ENCODE measurements around the gene UQCC5. TPM values are rescaled to one million over a fixed set of nuclear protein-coding genes. Genes with fewer than 3 reads are reported as not detected.

The UQCC5 gene
- total and polyA plus RNA-seq, 10 donors: 2.7 to 41.5 (median 12.0) TPM

GRCh38 chr3:52572221-52572620 lies 35.8 kb downstream of the UQCC5 start:
- DNase-seq: no peak
- Histone ChIP-seq H3K9me3 (peaks cover 0 to 12% (median 0%) of the 10 kb centered on the region in 8 donors), H3K4me1 (no peaks in the 10 kb centered on the region), H3K36me3 (peaks cover 4 to 98% (median 46%) of the 10 kb centered on the region in 6 donors), H3K27ac (no peak overlapping the region), H3K4me3 (no peak overlapping the region), H3K27me3 (replicated peaks in 1 of 7) (no peaks in the 10 kb centered on the region)
- 74 to 97% (median 94%) methylated on average over 6 of the region's 6 CpGs for WGBS, 5 donors
- intact Hi-C loops (cut with DNase I; ENCODE audit: low total_unique reads): no loop called here
- TF ChIP-seq POLR2AphosphoS5 (IDR thresholded peaks at IDR 0.05) (no peak), POLR2A (IDR thresholded peaks at IDR 0.05) (no peak)

- intact Hi-C loops (cut with DNase I; ENCODE audit: low total_unique reads): no loop called here
- Histone ChIP-seq H3K4me3 (no peak overlapping the region), H3K9me3 (peaks cover 0 to 12% (median 0%) of the 10 kb centered on the region in 8 donors), H3K27ac (peak overlapping the region in 1 of 8 donors; percentile 21), H3K27me3 (replicated peaks in 1 of 7) (no peaks in the 10 kb centered on the region), H3K4me1 (no peaks in the 10 kb centered on the region), H3K36me3 (peaks cover 4 to 100% (median 59%) of the 10 kb centered on the region in 6 donors)
- TF ChIP-seq POLR2AphosphoS5 (IDR thresholded peaks at IDR 0.05) (no peak), POLR2A (IDR thresholded peaks at IDR 0.05) (no peak), CTCF (IDR thresholded peaks at IDR 0.05 in 8 of 11, conservative IDR thresholded peaks at IDR 0.05 in 3 of 11) (no peak)
- DNase-seq: no peak
- whole genome bisulfite sequencing, 5 donors: 88 to 93% (median 91%) methylated on average over 6 of the region's 6 CpGs
Measured at GRCh38 chr3:52574056-52574965, 37.9 kb downstream of the UQCC5 start.

Small RNA genes lying within 50 kb of the gene (small RNA-seq; reads per million reads assigned to genes)
- gene RNU6-856P: 0 reads per million in 4 donors
- gene RNU6ATAC16P: 0 reads per million in 4 donors

Other genes with a start within 250 kb of the UQCC5 start
- gene GLYCTK, start 248.8 kb upstream of the UQCC5 start, total RNA-seq: 10 to 100 TPM; 13.4 to 31.9 (median 26.8) TPM
- 10 to 100 TPM; 14.9 to 22.5 (median 22.2) TPM for gene GLYCTK, start 248.8 kb upstream of the UQCC5 start, polyA plus RNA-seq
- gene DNAH1, start 220.3 kb upstream of the UQCC5 start, total RNA-seq: 10 to 100 TPM; 21.0 to 35.8 (median 27.1) TPM
- gene DNAH1, start 220.3 kb upstream of the UQCC5 start, polyA plus RNA-seq: 10 to 100 TPM in 1 of 3 donors, 1 to 10 TPM in 2; 4.9 to 10.1 (median 9.7) TPM
- 10 to 100 TPM; 68.1 to 82.8 (median 72.8) TPM for gene BAP1, start 126.6 kb upstream of the UQCC5 start, total RNA-seq
- gene BAP1, start 126.6 kb upstream of the UQCC5 start, polyA plus RNA-seq: 10 to 100 TPM; 44.4 to 73.7 (median 72.8) TPM
- 10 to 100 TPM in 1 of 7 donors, 1 to 10 TPM in 6; 4.4 to 14.2 (median 8.6) TPM for gene PHF7, start 125.9 kb upstream of the UQCC5 start, total RNA-seq
- gene PHF7, start 125.9 kb upstream of the UQCC5 start, polyA plus RNA-seq: 1 to 10 TPM; 4.6 to 7.3 (median 4.8) TPM
- gene SEMA3G, start 91.5 kb upstream of the UQCC5 start, total RNA-seq: 10 to 100 TPM in 5 of 7 donors, 1 to 10 TPM in 2; 7.9 to 20.2 (median 10.8) TPM
- gene SEMA3G, start 91.5 kb upstream of the UQCC5 start, polyA plus RNA-seq: 1 to 10 TPM; 1.0 to 7.8 (median 3.5) TPM
- gene TNNC1, start 82.6 kb upstream of the UQCC5 start, total RNA-seq: 1 to 10 TPM in 6 of 7 donors, under 1 TPM in 1; 0.74 to 2.2 (median 1.6) TPM
- gene TNNC1, start 82.6 kb upstream of the UQCC5 start, polyA plus RNA-seq: 1 to 10 TPM; 2.2 to 5.8 (median 4.4) TPM
- gene NISCH, start 81.0 kb upstream of the UQCC5 start, total RNA-seq: 10 to 100 TPM; 72.5 to 92.7 (median 86.2) TPM
- gene NISCH, start 81.0 kb upstream of the UQCC5 start, polyA plus RNA-seq: 10 to 100 TPM; 18.9 to 45.1 (median 41.7) TPM
- gene STAB1, start 41.3 kb upstream of the UQCC5 start, total RNA-seq: 1,000 to 10,000 TPM in 1 of 7 donors, 100 to 1,000 TPM in 6; 351 to 1,070 (median 406) TPM
- gene STAB1, start 41.3 kb upstream of the UQCC5 start, polyA plus RNA-seq: 1,000 to 10,000 TPM in 2 of 3 donors, 100 to 1,000 TPM in 1; 287 to 1,994 (median 1,275) TPM
- 10 to 100 TPM in 6 of 7 donors, 1 to 10 TPM in 1; 9.3 to 26.0 (median 12.0) TPM for gene NT5DC2, start 2.7 kb upstream of the UQCC5 start, total RNA-seq
- gene NT5DC2, start 2.7 kb upstream of the UQCC5 start, polyA plus RNA-seq: 10 to 100 TPM in 1 of 3 donors, 1 to 10 TPM in 2; 7.8 to 11.8 (median 7.9) TPM
- gene PBRM1, start 149.3 kb downstream of the UQCC5 start, total RNA-seq: 100 to 1,000 TPM in 3 of 7 donors, 10 to 100 TPM in 4; 60.0 to 125 (median 82.8) TPM
- 10 to 100 TPM in 1 of 3 donors, 1 to 10 TPM in 2; 5.7 to 10.6 (median 6.2) TPM for gene PBRM1, start 149.3 kb downstream of the UQCC5 start, polyA plus RNA-seq
- 10 to 100 TPM; 49.8 to 87.8 (median 67.3) TPM for gene GNL3, start 149.4 kb downstream of the UQCC5 start, total RNA-seq
- 10 to 100 TPM; 61.8 to 70.4 (median 68.0) TPM for gene GNL3, start 149.4 kb downstream of the UQCC5 start, polyA plus RNA-seq
- 10 to 100 TPM; 23.5 to 53.9 (median 42.4) TPM for gene GLT8D1, start 169.2 kb downstream of the UQCC5 start, total RNA-seq
- gene GLT8D1, start 169.2 kb downstream of the UQCC5 start, polyA plus RNA-seq: 10 to 100 TPM; 21.8 to 26.3 (median 25.1) TPM
- 100 to 1,000 TPM in 3 of 7 donors, 10 to 100 TPM in 4; 56.5 to 154 (median 80.3) TPM for gene SPCS1, start 169.5 kb downstream of the UQCC5 start, total RNA-seq
- gene SPCS1, start 169.5 kb downstream of the UQCC5 start, polyA plus RNA-seq: 100 to 1,000 TPM in 2 of 3 donors, 10 to 100 TPM in 1; 92.4 to 125 (median 122) TPM
- gene NEK4, start 234.3 kb downstream of the UQCC5 start, total RNA-seq: 10 to 100 TPM; 17.4 to 28.0 (median 26.3) TPM
- gene NEK4, start 234.3 kb downstream of the UQCC5 start, polyA plus RNA-seq: 1 to 10 TPM; 3.2 to 5.5 (median 4.9) TPM
- gene ITIH1, start 241.0 kb downstream of the UQCC5 start, total RNA-seq: 1 to 10 TPM in 4 of 7 donors, under 1 TPM in 3; 0.65 to 4.0 (median 1.5) TPM
- 10 to 100 TPM in 1 of 3 donors, 1 to 10 TPM in 2; 4.4 to 11.4 (median 5.9) TPM for gene ITIH1, start 241.0 kb downstream of the UQCC5 start, polyA plus RNA-seq

Measured in spleen (tissue), 11 donors.